ENCODE measurements around the gene FOXD4L6.
"Not testable (repeated sequence)": the region's sequence is repeated elsewhere in the genome, so short reads cannot be mapped to it uniquely, and the experiment has no call there.

The FOXD4L6 gene

DNA sequence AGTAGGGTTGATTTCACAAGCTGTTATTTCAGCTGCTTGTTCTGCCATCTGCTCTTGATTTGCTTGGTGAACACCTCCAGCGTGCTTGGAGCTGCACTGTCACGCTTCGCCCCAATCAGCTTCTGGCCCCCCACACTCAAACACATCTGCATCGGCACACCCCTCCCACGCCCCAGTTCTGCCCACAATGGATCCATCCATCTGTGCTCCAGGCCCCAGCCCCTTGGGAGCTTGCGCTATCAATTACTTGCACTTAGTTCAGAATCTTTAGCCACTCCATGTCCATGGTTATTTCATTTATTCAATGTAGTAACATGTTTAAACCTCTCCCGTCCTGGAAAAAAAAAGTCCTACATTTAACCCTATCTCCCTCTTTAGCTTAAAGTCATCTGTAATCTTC is 28.0 kb downstream of the FOXD4L6 start:
- not testable (repeated sequence) for DNase-seq (ENCODE audit: low read depth)

DNA sequence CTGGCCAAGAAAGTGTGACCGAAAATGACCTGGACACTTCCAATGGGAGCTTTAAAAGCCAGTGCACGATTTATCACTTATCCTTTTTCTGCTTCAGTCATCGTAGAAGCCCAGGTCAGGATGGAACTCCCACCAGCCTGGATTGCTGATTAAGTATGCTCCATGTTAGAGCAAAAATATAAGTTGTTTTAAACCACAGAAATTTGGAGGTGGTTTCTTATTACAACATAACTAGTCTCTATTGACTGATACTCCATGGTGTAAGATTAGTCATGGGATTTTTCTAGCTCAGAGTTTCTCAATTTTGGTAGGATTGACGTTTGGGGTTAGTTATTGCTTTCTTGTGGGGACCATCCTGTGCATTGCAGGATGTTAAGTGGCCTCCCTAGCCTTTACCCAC is 29.7 kb downstream of the FOXD4L6 start:
- DNase-seq (ENCODE audit: low read depth) = not testable (repeated sequence)

DNA sequence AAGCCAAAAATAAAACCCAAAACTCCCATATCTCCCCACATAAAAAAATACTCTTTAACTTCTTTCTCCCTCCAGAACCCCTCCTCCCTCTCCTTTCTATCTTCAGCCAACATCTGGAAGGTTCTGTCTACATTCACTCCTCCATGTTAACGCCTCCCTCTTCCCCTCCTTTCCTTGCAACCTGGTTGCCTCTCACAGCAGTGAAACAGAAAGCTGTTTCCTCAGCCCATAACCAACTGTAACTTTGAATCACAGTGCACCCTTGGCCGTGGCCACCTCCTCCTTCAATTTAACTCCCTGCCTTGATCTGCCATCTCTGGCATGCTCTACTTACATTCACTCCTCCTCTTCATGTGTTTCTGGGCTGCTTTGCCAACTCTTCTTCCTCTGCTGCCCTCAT is 33.4 kb downstream of the FOXD4L6 start:
- not testable (repeated sequence) for DNase-seq (ENCODE audit: low read depth)

DNA sequence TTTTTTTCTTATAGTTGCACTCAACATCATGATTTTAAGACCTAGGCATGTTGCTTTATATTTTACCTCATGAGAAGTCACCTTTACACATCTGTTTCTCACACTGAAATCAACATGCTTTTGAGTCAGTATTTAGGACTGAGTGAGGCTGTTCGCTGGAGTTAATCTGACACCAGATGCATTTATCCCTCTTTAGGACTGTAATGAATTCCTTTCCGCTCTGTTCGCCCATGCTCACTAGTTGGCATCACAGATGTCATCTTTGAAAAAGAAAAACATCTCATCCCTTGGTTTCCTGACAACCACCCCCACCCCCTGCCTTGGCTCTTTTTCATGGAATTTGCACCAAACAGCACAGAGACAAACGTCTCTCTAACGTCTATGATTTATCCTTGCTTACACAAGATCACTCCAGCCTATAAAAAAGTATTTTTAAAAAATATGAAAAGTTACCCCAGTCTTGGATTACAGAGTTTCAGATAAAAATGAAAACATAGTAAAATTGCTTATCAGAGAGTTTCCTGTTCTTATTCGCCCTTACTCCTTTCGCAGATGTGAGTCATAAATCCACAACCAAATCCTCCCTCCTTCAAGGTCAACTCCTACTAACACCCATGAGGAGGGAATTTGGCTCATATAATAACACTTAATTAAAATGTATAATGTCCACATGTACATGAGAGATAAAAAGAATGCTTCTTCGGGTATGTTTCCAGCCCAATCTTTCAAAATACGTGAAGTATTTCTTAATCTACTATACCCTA is 34.3 kb downstream of the FOXD4L6 start:
- DNase-seq (ENCODE audit: low read depth) = not testable (repeated sequence)

DNA sequence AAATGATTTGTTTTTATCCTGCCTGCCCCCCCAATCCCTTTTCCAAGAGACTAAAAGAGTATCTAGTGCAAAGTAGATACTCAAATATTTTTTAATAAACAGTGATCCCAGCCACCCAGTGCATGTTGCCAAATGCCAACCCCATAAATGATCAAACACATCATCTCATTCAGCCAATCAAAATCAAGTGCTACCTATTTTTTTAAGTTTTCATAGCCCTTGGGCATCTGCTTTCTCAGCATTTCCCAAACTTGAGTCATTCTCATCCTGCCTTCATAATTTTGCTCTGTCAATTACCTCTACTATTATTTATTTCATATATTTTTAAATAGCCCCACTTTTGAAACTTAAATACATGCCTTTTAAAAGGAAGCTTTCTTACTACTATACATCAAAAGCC is 37.6 kb downstream of the FOXD4L6 start:
- not testable (repeated sequence) for DNase-seq (ENCODE audit: low read depth)

DNA sequence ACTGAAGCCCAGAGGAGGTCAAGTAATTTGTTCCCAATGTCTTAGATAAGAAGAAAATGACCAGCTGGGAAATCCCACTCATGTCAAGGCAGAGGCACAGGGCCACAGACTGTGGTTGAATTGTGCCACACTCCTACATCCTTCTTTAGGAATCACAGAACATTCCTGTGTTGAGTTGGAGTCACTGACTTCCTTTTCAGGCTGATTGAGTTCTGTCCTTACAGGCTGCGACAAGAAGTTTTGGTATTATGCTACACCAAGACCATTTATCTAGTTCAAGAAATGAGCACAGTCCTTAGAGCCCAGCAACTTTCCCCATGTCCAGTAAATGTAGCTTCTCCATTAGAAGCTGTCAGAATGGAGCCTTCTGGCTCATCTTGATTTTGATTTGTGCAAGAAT is 38.1 kb downstream of the FOXD4L6 start:
- not testable (repeated sequence) for DNase-seq (ENCODE audit: low read depth)

DNA sequence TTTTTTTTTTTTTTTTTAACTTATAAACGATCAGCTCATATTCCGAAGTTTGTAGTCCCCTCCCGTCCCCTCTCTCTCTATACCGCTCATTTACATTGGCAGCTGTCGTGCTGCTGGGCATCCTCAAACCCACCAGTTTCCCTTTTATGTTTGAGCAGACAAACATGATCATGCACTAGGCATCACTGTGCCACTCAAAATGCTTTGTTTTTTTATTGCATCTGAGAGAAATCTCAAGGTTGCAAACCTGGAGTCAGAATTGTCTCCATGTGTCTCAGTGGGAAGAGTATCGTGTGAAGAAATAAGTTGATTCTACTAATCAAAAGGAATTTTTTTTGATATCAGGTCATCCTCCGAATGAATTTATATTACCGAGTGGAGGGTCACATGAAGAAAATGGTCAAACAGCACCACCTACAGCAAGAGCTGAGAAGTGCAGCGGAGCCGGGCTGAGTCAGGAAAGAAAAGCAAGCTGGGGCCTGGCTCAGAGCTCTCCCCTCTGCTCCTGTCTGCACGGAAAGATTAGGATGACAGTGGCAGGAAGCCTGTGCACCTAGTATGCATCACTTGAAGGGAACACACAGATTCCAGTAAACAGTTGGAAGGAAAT is 39.9 kb downstream of the FOXD4L6 start:
- not testable (repeated sequence) for DNase-seq (ENCODE audit: low read depth)

DNA sequence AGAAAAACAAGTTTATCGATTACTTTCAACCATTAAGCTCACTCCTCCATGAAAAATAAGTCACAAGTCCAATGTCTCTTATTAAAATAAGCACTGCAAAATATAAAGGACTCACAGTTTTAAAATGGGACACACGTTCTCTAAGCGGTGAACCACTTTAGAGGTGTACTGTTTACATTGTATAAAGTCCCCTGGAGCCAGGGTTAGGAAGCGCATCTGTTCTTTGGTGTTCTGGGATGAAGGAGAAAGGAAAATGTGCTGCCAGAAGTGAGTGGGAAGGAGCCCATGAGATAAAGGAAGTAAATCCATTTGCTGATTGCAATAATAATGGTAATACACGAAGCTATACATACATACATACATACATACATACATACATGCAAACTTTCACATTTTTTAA is 40.6 kb downstream of the FOXD4L6 start:
- not testable (repeated sequence) for DNase-seq (ENCODE audit: low read depth)

DNA sequence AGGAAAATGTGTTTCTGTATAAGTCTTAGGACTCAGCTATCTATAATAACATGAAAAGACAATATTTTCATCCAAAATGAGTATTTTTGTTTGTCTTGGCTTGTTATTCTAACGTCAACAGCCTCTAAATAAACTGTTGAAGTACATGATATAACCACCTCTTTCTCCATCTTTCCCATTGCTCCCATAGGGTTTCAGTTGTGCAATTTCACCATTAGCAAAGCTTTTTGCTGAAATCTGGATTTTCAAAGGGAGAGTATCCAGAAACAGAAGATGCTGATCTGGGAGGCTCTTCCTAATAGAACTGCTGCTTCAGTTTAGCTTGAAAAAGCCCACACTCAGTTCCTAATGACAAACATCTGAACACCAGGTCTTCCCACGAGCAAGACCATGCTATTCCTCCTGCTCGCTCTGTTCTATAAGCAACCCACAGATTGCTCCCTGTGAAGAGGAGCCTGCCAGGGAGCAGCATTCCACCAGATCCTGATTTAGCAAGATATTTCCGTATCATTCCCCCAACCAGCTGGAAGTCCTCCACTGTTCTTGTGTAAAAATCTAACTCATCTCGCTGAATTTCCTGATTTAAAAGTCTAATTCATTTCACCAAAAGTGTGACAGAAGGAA is 41.2 kb downstream of the FOXD4L6 start:
- DNase-seq (ENCODE audit: low read depth) = not testable (repeated sequence)

DNA sequence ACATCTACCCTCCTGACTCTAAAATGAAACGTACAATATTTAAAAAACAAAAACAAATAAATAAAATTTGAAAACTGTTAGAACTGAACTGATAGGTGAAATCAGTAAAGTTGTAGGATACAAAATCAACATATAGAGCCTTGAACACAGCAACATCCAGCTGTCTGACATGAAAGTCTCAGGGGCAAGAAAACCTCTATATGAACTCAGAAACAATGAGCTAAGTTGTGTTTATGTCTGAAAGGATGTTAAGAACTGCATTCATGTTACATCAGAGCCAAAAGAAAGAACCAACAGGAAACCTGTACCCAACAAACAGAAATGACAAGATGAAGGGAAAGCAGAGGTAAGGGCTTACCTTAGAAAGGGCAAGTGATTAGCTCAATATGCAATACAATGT is 41.8 kb downstream of the FOXD4L6 start:
- DNase-seq (ENCODE audit: low read depth) = not testable (repeated sequence)

DNA sequence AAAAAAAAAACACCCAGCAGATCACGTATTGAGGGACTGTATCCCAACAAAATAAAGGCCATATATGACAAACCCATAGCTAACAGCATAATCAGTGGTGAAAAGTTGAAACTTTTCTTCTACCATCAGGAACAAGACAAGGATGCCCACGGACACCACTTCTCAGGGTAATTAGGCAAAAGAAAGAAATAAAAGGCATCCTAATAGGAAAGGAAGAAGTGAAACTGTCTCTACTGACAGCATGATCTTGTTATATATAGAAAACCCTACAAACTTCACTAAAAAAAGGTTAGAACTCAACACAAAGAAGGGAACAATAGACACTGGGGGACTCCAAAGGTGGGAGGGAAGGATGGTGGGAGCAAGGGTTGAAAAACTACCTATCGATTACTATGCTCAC is 42.3 kb downstream of the FOXD4L6 start:
- not testable (repeated sequence) for DNase-seq (ENCODE audit: low read depth)

DNA sequence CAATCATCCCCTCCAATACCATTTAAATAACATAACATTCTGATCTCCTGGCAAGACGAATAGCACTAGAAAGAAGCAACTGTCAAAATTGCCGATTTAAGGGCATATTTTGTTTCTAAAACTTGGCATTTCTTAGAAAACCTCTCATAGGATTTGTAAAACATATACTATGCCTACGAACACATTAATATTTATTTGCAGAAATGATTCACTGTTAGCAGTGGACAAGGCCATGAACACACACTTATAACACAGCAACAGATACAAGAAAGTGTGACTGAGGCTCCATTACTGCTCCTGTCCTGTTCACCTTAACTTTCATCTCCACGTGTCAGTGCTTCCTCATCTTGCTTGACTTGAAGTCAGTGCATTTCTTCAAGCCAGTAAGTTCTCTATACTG is 46.1 kb downstream of the FOXD4L6 start:
- DNase-seq (ENCODE audit: low read depth) = not testable (repeated sequence)

DNA sequence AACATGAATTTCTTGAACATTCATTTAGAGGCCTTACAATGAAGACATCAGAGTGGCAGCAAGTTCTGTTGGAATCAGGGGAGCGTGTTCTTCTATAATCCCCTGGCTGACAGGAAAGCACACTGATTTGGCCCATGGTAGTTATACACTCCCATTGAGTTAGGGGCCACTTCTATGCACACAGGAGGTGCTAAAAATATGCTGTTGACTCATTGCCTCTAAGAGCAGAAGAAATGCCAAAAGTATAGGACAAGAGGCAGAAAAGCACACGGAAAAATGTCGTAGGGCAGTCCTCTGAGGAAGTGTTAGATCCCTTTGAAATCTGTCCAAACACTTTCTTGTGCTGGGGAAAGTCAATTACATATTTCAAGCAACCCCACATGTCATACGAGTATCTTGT is 49.0 kb downstream of the FOXD4L6 start:
- not testable (repeated sequence) for DNase-seq (ENCODE audit: low read depth)

DNA sequence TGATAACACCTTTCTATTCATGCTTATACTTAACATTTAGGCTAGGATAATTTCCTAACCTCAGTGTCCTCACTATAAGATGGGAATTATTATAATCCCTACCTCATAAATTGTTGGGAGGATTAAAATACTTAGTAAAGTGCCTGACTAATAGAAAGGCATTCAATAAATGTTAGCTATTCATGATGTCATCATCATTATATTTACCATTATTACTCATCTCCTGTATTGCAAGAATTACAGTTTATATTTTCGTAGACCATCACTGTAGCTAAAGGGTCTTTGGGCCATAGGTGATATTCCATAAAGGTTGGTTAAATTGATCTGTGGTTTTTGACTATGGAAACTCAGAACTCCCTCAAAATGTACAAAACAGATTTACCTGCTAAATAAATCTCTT is 50.9 kb downstream of the FOXD4L6 start:
- not testable (repeated sequence) for DNase-seq (ENCODE audit: low read depth)
